ENCODE data around the gene GOLGA1. TPM values are rescaled to one million over a fixed set of nuclear protein-coding genes. Genes with fewer than 3 reads are reported as not detected.
"Not testable (repeated sequence)": the region's sequence is repeated elsewhere in the genome, so short reads cannot be mapped to it uniquely, and the experiment has no call there.

GOLGA1 gene, protein sequence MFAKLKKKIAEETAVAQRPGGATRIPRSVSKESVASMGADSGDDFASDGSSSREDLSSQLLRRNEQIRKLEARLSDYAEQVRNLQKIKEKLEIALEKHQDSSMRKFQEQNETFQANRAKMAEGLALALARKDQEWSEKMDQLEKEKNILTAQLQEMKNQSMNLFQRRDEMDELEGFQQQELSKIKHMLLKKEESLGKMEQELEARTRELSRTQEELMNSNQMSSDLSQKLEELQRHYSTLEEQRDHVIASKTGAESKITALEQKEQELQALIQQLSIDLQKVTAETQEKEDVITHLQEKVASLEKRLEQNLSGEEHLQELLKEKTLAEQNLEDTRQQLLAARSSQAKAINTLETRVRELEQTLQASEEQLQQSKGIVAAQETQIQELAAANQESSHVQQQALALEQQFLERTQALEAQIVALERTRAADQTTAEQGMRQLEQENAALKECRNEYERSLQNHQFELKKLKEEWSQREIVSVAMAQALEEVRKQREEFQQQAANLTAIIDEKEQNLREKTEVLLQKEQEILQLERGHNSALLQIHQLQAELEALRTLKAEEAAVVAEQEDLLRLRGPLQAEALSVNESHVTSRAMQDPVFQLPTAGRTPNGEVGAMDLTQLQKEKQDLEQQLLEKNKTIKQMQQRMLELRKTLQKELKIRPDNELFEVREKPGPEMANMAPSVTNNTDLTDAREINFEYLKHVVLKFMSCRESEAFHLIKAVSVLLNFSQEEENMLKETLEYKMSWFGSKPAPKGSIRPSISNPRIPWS
- total RNA-seq, result 21.3 TPM
- long read RNA-seq, partial matches to known transcripts, result 2 of 14 reads
- long read RNA-seq, other reads (novel, unspliced or antisense), result 12 of 14 reads

DNA sequence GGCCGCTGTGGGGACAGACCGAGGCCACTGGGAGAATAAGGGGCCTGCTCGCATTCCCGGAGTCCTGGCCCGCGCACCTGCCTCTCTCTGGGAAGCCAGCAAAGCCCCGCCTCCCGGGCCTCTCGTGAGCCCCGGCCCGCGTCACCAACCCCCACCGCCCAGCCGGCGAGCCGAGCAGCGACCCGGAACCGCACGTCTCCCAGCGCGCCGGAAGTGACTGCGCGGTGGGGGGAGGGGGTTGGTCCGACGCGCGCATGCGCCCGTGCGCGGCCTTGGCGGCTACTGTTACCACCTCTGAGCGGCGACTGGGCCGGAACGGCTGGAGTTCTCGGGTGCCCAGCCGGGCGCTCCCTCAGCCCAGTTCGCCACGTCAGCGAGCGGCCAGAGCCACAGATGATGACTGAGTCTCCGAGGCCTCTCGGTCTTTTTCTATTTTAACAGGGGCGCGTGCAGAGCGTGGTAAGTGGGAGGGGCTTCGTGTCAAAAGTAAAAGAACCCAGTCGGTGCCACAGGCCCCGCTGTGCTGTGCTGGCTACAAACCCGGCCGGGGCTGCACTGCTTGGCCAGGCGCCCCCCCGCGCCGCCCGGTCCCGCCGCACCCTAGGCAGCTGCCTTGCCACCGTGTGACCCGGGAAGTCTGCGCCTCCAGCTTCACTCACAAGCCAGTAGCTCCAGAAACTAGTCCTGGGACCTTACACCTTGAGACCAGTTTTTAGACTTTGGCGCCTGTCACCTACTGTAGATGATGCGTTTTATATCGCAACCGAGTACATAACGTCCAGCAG, at the start of gene GOLGA1:
Gene GOLGA1 (minus strand): TSS at position 190 of the 785 bp plus-strand sequence. CDS start 2,372 bp downstream, outside the sequence.
- peak; percentile 99 for DNase-seq (ENCODE audit: low spot score)

DNA sequence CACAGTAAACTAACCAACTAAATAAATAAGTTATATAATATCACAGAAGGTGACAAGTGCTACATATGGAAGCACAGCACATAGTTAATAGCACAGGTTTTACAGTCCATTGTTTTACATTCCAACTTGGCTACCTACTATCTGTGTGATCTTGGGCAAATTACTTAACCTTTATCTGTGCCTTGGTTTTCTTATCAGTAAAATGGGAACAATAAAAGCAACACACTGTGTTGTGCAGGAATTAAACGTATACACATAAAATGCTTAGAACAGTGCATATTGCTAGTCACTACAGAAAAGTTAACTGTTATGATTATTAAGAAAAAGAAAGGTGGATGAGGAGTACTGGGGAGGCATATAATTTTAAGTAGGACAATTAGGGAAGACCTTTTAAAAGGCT, 42.8 kb upstream of the GOLGA1 start:
- DNase-seq (ENCODE audit: low spot score), result no peak

DNA sequence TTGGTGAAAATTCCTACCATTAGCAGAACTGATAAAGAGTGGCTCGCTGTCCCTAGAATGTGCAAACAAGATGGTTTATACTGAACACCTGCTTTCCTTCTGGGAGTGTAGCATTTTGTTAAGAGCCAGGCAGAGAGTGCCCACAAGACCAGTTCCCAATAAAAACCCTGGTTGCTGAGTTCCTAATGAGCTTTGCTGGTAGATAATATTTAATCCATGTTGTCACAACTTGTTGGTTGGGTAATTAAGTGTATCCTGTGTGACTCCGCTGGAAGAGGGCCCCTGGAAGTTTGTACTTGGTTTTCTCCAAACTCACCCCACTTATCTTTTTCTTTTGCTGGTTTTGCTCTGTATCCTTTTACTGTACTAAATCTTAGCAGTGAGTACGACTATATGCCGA, 39.5 kb upstream of the GOLGA1 start:
- DNase-seq (ENCODE audit: low spot score), result no peak

DNA sequence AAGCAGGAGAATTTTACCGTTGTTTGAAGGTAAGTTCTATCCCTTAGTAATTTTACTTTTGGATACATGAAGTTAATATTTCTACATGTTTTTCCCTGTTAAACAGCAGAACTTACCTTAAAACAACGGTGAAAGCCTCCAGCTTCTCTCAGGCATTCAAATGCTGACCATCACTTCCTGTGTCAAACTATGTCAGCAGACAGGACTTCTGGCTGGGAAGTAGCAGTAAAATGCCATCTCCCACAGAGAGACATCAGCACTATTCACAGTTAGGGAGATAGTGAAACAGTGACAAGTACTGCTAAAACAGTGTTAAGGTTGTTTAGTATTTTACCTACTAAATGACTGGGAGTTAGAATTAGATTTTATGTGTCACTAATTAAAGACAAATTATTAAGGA, 34.2 kb upstream of the GOLGA1 start:
- DNase-seq (ENCODE audit: low spot score), result no peak

DNA sequence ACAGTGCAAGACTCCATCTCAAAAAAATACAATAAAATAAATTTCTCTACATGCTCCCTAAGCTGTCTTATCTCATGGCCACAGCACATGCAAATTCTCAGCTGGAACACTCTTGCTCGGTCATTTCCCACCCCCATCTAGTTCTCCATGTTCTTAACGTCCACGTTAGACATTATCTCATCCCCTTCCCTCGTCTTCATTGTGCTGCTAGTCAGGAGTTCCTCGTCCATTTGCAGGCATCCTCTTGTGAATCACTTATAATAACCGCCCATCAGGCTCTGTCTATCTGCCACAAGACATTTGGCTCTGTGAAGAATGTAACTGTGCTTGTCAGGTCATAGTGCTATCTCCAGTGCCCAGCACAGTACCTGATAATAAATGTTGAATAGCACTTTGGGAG, 32.9 kb upstream of the GOLGA1 start:
- DNase-seq (ENCODE audit: low spot score), result no peak

DNA sequence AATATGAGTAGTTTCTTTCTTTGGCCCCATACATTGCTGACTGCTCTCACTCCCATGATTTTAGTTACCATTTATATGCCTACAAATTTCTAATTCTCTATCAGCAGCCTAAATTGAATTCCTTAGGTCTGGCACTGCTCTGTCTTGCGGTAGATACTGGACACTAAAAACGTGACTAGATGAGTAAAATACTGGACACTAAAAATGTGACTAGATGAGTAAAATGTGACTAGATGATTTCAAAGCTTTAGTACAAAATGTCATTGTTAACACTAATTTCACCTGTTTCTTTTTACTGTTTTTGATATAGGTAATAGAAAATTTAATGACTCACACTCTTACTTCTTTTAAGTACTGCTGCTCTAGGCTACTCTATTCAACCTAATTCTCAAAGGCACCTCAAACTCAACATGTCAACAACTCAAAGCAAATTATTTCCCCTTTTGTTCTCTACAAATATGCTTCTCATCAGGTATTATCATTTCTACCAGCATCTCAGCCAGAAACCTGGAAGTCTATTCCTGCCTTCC, 31.4 kb upstream of the GOLGA1 start:
- DNase-seq (ENCODE audit: low spot score), result no peak

DNA sequence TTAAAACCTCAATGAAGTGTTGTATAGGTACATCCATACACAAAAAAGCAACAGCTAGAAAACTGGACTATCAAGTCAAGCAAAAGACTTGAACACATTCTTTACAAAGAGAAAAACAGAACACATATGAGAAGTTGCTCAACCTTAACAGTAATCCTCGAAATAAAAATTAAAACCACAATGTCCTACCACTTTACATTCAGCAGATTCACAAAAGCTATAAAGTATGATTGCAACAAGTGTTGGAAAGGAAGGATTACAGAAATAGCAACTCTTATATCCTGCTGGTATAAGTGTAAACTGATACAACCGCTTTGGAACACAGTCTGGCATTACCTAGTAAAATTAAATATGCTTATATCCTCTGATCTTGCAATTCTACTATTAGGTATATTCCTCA, 28.5 kb upstream of the GOLGA1 start:
- DNase-seq (ENCODE audit: low spot score), result no peak

DNA sequence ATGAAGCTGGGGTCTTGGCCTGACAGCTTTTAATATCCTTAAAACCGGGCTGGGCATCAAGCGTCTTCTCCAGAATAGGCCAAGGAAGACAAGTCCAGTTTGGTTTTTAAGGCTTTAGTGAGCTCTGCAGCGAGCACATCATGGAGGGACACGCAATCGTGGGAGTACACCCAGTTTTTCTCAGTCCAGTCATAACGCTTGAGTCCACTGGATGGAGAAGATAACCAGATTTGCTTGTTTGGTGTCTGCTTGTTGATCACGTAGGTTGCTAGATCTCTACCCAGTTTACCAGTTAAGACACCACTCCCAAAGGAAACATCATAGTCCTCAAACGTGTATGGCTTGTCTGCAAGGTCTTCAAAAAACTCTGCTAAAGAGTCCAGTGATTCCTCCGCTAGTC, 27.4 kb upstream of the GOLGA1 start:
- DNase-seq (ENCODE audit: low spot score), result no peak

DNA sequence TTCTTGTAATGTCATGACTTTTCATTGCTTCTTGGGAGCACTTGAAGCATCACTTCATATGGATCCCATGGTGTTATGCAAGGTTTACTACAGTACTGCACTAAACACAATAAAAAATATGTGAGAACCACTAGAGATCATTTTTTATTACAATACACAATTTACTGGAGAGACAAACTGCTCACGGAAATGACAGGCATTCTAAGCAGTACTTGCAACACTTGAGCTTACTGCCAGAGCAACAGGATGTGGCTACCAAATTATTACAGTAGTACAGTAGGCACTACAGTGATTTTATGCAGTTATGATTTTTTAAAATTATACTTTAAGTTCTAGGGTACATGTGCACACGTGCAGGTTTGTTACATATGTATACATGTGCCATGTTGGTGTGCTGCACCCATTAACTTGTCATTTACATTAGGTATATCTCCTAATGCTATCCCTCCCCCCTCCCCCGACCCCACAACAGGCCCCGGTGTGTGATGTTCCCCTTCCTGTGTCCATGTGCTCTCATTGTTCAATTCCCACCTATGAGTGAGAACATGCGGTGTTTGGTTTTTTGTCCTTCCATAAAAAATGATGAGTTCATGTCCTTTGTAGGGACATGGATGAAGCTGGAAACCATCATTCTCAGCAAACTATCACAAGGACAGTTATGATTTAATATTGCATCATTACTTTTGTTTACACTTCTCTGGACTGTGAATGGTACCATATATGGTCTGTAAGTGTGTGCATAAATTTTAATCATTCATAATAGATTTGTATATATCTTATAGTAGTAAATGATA, 25.1 kb upstream of the GOLGA1 start:
- DNase-seq (ENCODE audit: low spot score), result not testable (repeated sequence)

DNA sequence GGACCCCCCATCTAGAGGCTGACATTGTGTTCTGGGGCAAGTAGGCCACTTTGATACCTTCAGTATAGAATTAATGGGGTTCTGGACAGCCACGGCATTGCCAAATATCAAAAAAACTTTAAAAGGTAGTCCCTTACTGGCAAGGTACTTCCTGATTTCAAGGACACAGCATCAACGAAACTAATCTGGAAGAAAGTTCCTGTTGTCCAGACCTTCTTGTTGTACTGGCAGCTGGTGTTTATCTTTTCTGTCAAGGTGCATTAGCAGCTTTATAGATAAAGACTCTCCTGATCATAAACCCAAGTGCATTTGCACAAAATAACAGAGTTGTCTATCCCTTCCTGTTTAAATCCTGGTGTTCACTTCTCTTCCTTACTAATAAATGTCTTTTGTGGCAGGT, 23.7 kb upstream of the GOLGA1 start:
- no peak for DNase-seq (ENCODE audit: low spot score)

DNA sequence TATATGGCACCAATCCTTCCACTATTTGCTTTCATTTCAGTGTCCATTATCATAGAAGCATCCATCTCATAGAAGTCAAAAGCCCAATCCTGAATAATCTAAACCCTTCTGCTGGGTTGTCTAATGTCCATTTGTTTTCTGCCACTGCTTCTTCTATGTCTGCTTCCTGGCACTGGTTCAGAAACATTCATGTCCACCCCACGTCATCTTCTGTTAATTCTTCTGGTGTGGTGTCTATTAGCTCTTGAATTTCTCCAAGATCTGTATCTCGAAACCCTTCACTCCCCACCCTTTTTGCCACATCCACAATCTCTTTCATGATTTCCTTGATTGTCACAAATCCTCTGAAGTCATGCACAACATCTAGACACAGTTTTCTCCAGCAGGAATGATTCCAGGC, 23.2 kb upstream of the GOLGA1 start:
- DNase-seq (ENCODE audit: low spot score), result no peak

DNA sequence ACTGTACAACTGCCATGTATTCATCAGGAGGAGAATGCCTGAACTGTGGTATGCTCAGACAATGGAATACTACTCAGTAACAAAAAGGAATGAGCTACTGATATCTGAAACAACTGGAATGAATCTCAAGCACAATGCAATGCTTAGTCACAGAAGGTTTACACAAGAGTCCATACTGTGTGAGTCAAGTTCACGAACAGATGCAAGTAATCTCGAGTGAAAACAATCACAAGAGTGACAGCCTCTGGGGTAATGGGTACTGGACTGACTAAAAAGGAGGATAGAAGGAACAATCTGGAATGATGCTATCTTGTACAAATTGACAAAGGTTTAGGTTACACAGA, 19.5 kb upstream of the GOLGA1 start:
- no peak for DNase-seq (ENCODE audit: low spot score)

DNA sequence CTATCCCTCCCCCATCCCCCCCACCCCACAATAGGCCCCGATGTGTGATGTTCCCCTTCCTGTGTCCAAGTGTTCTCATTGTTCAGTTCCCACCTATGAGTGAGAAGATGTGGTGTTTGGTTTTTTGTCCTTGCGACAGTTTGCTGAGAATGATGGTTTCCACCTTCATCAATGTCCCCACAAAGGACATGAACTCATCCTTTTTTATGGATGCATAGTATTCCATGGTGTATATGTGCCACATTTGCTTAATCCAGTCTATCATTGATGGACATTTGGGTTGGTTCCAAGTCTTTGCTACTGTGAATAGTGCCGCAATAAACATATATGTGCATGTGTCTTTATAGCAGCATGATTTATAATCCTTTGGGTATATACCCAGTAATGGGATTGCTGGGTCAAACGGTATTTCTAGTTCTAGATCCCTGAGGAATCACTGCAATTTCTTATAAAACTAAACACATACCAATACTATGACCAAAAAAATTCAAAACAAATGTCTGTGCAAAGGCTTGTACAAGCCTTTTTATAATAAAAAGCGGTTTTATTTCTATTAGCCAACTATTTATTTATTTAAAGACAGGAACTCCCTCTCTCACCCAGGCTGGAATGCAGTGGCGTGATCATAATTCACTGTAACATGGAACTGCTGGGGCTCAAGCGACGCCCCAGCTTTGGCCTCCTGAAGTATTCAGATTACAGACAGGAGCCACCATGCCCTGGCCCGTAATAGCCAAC, 19.0 kb upstream of the GOLGA1 start:
- DNase-seq (ENCODE audit: low spot score), result not testable (repeated sequence)

DNA sequence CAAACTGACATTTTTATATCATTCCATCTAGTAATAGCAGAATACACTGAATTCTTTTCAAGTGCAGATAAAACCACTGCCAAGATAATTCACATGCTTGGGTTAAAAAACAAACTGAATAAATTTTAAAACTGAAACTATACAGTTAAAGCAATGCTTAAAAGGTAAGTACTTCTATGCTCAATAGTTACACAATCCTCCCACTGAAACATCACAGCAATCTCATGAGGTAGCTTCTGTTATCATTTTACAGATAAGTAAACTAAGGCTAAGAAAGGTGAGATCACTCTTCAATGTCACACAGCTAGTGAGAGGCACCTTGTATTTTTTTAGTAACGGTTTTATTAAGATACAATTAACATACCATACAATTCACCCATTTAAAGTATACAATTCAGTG, 13.4 kb upstream of the GOLGA1 start:
- DNase-seq (ENCODE audit: low spot score), result no peak

DNA sequence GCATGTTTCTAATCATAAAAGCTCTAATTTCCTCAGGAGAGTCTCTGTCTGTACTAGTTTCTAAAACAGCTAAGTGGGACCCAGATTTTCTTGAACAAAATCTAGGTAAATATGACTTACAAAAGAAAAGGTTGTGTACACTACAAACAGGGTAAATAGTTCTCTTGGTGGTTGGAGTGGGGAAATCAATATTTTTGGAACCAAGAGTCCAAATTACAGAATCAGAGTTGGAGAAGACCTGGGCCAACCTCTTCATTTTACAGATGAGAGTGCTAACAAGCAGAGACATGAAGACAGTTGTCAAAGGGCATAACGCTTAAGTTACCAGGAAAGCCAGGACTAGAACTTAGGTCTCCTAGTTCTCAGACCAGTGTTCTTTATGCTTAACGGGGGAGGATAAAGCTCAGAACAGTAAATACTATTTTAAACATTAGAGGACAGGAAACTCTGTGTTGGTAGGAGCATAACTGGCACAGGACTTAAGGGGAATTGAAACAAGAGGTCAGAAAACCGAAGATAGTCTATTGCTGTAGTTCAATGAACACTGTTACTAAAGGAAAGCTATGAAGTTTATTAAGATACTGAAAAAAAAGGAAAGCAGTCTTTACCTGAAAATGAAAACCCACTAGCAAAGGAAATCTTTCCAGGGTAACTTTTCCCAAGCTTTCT, 9.3 kb upstream of the GOLGA1 start:
- no peak for DNase-seq (ENCODE audit: low spot score)

DNA sequence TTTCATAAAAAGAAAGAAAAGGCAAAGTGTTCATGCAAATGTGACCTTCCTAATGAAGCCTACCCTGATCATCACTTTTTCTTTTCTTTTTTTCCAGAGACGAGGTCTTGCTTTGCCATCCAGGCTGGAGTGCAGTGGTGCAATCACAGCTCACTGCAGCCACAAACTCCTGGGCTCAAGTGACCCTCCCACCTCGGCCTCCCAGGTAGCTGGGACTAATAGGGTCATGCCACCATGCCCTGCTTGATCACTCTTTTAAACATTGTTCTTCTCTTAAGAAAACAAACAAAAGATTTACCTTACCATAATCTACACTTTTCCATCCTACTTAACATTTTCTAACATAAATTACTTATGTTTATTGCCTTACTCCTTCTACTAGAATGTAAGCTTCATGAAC, 8.5 kb upstream of the GOLGA1 start:
- DNase-seq (ENCODE audit: low spot score), result no peak

DNA sequence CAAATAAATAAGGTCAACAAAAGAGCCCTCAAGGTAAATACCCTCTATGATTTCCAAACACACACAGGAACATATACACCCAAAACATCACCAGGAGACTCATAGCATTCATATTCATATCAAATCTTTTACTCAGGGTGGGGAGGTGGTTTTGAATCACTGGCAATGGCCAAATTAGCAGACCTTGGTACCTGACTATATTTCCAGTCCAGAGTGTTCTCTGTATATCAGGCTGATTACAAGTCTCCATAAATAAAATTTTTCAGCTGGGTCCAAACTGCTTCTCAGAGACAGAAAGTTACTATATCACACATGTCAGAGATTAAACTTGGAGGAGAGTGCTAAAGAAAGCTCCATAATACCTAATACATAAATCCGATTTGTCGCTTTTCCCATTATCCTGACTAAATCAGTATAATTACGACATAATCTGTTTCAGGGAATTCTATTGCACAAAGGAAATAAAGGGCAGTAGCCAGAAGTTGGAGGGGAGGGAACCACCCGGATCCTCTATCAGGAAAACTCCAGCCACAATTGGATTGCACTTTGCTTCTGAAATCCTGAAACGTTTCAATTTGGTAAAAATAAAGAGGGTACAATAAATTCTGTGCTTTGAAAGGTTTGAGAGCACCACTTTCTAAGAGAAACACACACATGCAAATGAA, 7.0 kb upstream of the GOLGA1 start:
- DNase-seq (ENCODE audit: low spot score), result no peak

DNA sequence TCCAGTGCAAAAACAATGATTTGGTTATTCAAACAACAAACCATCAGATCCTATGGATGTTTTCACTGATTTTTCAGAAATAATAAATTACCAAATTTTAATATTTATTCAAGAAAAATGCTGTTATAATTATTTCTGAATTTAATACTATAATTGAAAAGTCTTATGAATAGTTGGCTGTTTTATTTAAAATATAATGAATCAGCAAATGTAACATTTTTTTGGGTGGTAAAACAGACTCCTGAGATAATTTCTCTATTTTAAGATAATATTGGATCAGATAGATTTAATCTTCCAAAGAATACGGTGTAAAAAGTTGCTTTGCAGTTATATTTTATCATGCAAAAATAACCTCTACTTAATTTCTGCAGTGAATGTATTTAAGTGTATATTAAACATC, 5.3 kb upstream of the GOLGA1 start:
- DNase-seq (ENCODE audit: low spot score), result no peak
